SU-DHL-6 (cell line): ENCODE data around the gene CXorf66.

Experiments
- H2AFZ ChIP-seq: fragments of 200-600 bp; sonication (generic); 2 replicates; pipeline ENCODE4 v1.6.1; 2014; ENCODE audit warnings: low read depth, mild to moderate bottlenecking, moderate library complexity, mixed read lengths, antibody characterized with exemption, low read length; ENCODE audit not compliant: severe bottlenecking
- H3F3A ChIP-seq: fragments of 200-600 bp; shearing (Covaris generic); 2 replicates; pipeline ENCODE4 v1.6.0; 2016; ENCODE audit warnings: antibody characterized with exemption, mild to moderate bottlenecking; ENCODE audit not compliant: insufficient read depth
- H3K27ac ChIP-seq: fragments of 200-600 bp; sonication (generic); 2 replicates; pipeline ENCODE4 v1.5.1; 2016; ENCODE audit warnings: low read depth, mild to moderate bottlenecking, low read length, moderate library complexity, mixed read lengths
- H3K27me3 ChIP-seq: fragments of 200-600 bp; sonication (generic), shearing (Covaris generic); 2 replicates; pipeline ENCODE4 v1.6.0; 2014; ENCODE audit warnings: mild to moderate bottlenecking, low read length
- H3K36me3 ChIP-seq: fragments of 200-600 bp; sonication (generic); 2 replicates; pipeline ENCODE4 v1.6.1; 2014; ENCODE audit warnings: mild to moderate bottlenecking, low read length, mixed read lengths
- H3K4me2 ChIP-seq: fragments of 300-600, 200-600 bp; shearing (Covaris generic), sonication (generic); 2 replicates; pipeline ENCODE4 v1.6.0; 2014; ENCODE audit warnings: low read length, low read depth, mild to moderate bottlenecking; ENCODE audit not compliant: poor library complexity, severe bottlenecking
- H3K4me3 ChIP-seq: fragments of 200-600 bp; sonication (generic); 2 replicates; pipeline ENCODE4 v1.5.1; 2014; ENCODE audit warnings: antibody characterized with exemption, low read length, mild to moderate bottlenecking, mixed read lengths; ENCODE audit not compliant: insufficient read depth, poor library complexity, severe bottlenecking
- H3K79me2 ChIP-seq: fragments of 200-600 bp; sonication (generic); 2 replicates; pipeline ENCODE4 v1.6.1; 2014; ENCODE audit warnings: mild to moderate bottlenecking, low read length, moderate library complexity; ENCODE audit not compliant: insufficient read depth
- H3K9ac ChIP-seq: fragments of 200-600 bp; sonication (generic); 2 replicates; pipeline ENCODE4 v1.7.0; 2014; ENCODE audit warnings: mild to moderate bottlenecking, low read length
- H3K9me2 ChIP-seq: fragments of 200-600 bp; sonication (generic); replicated peaks from 2 replicates; pipeline ENCODE4 v1.6.1; 2014; ENCODE audit warnings: low read length; ENCODE audit not compliant: insufficient read depth
- H3K9me3 ChIP-seq: fragments of 200-600 bp; sonication (generic); 2 replicates; pipeline ENCODE4 v1.6.1; 2014; ENCODE audit warnings: low read length, mixed read lengths; ENCODE audit not compliant: insufficient read depth
- H4K20me1 ChIP-seq: fragments of 200-600 bp; sonication (generic); 2 replicates; pipeline ENCODE4 v1.6.1; 2014; ENCODE audit warnings: low read depth, mild to moderate bottlenecking, antibody characterized with exemption, low read length, moderate library complexity, mixed read lengths
- EZH2phosphoT487 ChIP-seq: fragments of 200-600 bp; sonication (generic), shearing (Covaris generic); conservative IDR thresholded peaks from 2 replicates; pipeline ENCODE4 v1.6.1; 2018; ENCODE audit warnings: mild to moderate bottlenecking, antibody characterized with exemption, low read length, moderate library complexity, mixed read lengths
- TF ChIP-seq, protein P1 (sequence below): fragments of 200-600 bp; sonication (generic); IDR thresholded peaks from one replicate; pipeline ENCODE4 v1.5.1; 2017; ENCODE audit warnings: antibody characterized with exemption, mild to moderate bottlenecking, low read length, moderate library complexity; ENCODE audit not compliant: insufficient read depth, poor library complexity, severe bottlenecking

CXorf66 gene

DNA sequence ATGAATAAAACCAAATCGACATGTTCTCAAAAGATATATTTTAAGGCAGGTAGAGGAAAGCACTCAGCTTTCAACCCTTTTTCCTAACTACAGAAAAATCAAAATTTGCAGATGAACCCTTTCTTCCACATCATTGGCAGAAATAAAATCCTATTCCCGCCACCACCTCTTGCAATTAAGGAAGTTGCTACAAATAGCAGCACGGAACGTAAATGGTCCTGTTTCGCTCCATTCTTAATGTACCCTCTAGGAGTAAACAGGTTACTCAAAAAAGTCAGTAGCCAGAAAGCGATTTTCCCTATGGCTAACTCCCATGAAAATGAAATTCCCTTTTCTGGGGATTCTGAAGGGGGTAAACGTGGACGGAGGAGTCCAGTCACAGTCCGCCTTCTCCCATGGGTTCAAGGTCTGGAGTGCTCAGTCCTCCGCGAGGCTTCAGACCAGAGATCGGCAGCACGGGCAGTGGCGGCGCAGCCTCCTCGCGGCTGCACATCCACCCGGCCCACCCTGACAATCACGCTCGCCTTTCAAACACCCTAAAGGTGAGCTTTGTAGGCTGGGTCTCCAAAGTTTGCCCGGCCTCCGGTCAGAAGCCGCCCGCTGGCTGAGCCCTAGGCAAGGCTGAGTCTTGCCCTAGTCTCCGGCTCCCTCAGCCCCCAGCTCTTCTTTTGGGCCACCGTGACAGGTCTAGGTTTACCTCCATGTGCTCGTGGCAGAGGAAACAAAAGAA is 34.2 kb downstream of the CXorf66 start:
- H3K27me3 ChIP-seq = no peaks in the 10 kb centered on the region
- TF ChIP-seq, protein P1, sequence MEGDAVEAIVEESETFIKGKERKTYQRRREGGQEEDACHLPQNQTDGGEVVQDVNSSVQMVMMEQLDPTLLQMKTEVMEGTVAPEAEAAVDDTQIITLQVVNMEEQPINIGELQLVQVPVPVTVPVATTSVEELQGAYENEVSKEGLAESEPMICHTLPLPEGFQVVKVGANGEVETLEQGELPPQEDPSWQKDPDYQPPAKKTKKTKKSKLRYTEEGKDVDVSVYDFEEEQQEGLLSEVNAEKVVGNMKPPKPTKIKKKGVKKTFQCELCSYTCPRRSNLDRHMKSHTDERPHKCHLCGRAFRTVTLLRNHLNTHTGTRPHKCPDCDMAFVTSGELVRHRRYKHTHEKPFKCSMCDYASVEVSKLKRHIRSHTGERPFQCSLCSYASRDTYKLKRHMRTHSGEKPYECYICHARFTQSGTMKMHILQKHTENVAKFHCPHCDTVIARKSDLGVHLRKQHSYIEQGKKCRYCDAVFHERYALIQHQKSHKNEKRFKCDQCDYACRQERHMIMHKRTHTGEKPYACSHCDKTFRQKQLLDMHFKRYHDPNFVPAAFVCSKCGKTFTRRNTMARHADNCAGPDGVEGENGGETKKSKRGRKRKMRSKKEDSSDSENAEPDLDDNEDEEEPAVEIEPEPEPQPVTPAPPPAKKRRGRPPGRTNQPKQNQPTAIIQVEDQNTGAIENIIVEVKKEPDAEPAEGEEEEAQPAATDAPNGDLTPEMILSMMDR = no peak
- TF ChIP-seq EZH2phosphoT487 = no peak
- H3K9me3 ChIP-seq = no peaks in the 10 kb centered on the region
- peak overlapping the region; percentile 77 for H3K4me2 ChIP-seq
- peaks cover 3% of the 10 kb centered on the region; the same call in 1 of the 2 replicates for H4K20me1 ChIP-seq
- H2AFZ ChIP-seq = peak overlapping the region; percentile 74
- H3F3A ChIP-seq = no peaks in the 10 kb centered on the region
- peaks cover 24% of the 10 kb centered on the region; the same call in 1 of the 2 replicates for H3K79me2 ChIP-seq
- no peak overlapping the region for H3K27ac ChIP-seq
- peak overlapping the region; percentile 84 for H3K9ac ChIP-seq
- peak overlapping the region; percentile 67 for H3K4me3 ChIP-seq
- H3K36me3 ChIP-seq = no peaks in the 10 kb centered on the region
- H3K9me2 ChIP-seq = no peaks in the 10 kb centered on the region

DNA sequence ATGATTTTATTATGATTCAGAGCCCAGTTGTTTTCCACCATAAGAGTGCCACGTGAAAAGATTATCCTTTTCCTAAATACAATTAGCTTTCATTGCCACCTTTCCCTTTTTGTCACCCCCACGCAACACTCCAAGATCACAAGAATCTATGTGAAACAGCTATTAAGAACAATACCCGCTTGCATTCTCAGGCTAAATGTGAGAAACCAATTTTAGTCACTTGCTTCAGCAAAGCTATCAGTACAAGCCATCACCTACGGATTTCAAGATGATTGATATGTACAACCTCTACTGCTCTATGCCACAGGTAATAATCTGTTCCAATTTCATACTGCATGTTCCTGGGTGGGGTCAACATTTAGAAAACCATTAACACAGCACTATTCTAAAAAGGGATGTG is 34.9 kb downstream of the CXorf66 start:
- TF ChIP-seq, protein P1 = no peak
- TF ChIP-seq EZH2phosphoT487 = no peak
- Histone ChIP-seq H3K4me3 (no peak overlapping the region), H3F3A (no peaks in the 10 kb centered on the region), H3K27me3 (no peaks in the 10 kb centered on the region), H3K36me3 (no peaks in the 10 kb centered on the region), H3K4me2 (peak overlapping the region; percentile 77), H3K79me2 (peaks cover 24% of the 10 kb centered on the region; the same call in 1 of the 2 replicates), H3K9me3 (no peaks in the 10 kb centered on the region), H3K9ac (no peak overlapping the region), H3K9me2 (no peaks in the 10 kb centered on the region), H3K27ac (no peak overlapping the region), H2AFZ (no peak overlapping the region), H4K20me1 (peaks cover 3% of the 10 kb centered on the region; the same call in 1 of the 2 replicates)

DNA sequence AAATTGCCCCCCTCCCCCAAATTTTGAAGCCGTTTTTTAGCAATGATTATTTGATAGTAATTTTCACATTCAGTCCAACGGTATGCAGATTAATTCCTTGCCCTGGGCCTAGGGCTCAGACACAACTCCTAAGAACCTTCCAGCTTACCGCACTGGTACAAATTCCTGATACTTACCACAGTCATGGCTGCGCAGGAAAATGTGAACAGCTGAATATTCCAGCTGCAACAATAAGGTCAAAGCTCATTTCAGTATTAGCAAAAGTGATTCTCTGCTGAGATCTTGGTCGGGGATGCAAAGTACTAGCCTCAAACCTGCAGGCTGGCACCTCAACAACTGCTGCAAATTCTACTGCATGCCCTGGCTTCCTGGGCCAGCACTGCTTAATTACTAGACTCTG is 35.4 kb downstream of the CXorf66 start:
- peaks cover 3% of the 10 kb centered on the region; the same call in 1 of the 2 replicates for H4K20me1 ChIP-seq
- no peak overlapping the region for H3K9ac ChIP-seq
- H2AFZ ChIP-seq = no peak overlapping the region
- no peaks in the 10 kb centered on the region for H3K36me3 ChIP-seq
- no peaks in the 10 kb centered on the region for H3K9me3 ChIP-seq
- peak overlapping the region; percentile 77 for H3K4me2 ChIP-seq
- H3K27me3 ChIP-seq = no peaks in the 10 kb centered on the region
- H3K9me2 ChIP-seq = no peaks in the 10 kb centered on the region
- no peak overlapping the region for H3K27ac ChIP-seq
- TF ChIP-seq, protein P1 = no peak
- TF ChIP-seq EZH2phosphoT487 = no peak
- peaks cover 24% of the 10 kb centered on the region; the same call in 1 of the 2 replicates for H3K79me2 ChIP-seq
- no peak overlapping the region for H3K4me3 ChIP-seq
- no peaks in the 10 kb centered on the region for H3F3A ChIP-seq
